ENCODE results near the gene CHCHD6. TPM values are rescaled to one million over a fixed set of nuclear protein-coding genes. Genes with fewer than 3 reads are reported as not detected.

CHCHD6 gene
- total RNA-seq, 3 donors from 2014 or later, result 5.9 to 9.8 (median 6.5) TPM

GRCh38 chr3:126732281-126733060, 28.4 kb downstream of the CHCHD6 start:
- ATAC-seq (no peak), DNase-seq (no peak)
- TF ChIP-seq, protein P1, sequence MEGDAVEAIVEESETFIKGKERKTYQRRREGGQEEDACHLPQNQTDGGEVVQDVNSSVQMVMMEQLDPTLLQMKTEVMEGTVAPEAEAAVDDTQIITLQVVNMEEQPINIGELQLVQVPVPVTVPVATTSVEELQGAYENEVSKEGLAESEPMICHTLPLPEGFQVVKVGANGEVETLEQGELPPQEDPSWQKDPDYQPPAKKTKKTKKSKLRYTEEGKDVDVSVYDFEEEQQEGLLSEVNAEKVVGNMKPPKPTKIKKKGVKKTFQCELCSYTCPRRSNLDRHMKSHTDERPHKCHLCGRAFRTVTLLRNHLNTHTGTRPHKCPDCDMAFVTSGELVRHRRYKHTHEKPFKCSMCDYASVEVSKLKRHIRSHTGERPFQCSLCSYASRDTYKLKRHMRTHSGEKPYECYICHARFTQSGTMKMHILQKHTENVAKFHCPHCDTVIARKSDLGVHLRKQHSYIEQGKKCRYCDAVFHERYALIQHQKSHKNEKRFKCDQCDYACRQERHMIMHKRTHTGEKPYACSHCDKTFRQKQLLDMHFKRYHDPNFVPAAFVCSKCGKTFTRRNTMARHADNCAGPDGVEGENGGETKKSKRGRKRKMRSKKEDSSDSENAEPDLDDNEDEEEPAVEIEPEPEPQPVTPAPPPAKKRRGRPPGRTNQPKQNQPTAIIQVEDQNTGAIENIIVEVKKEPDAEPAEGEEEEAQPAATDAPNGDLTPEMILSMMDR (IDR thresholded peaks at IDR 0.05), result no peak
- Histone ChIP-seq H3K9me3 (no peaks in the 10 kb centered on the region), H3K36me3 (ENCODE audit: low read depth) (no peaks in the 10 kb centered on the region), H3K4me1 (ENCODE audit: low read depth) (no peaks in the 10 kb centered on the region), H3K4me3 (no peak overlapping the region)
- intact Hi-C loops (cut with DNase I, micrococcal nuclease), result no loop called here

GRCh38 chr3:126733061-126733430, 29.0 kb downstream of the CHCHD6 start:
- ATAC-seq (no peak), DNase-seq (no peak)
- no peaks in the 10 kb centered on the region for H3K4me1 ChIP-seq (ENCODE audit: low read depth)
- no peak overlapping the region for H3K4me3 ChIP-seq
- intact Hi-C loops (cut with DNase I, micrococcal nuclease), result no loop called here
- H3K9me3 ChIP-seq, result no peaks in the 10 kb centered on the region
- TF ChIP-seq, protein P1 (IDR thresholded peaks at IDR 0.05), result no peak
- H3K36me3 ChIP-seq (ENCODE audit: low read depth), result no peaks in the 10 kb centered on the region

GRCh38 chr3:126734106-126734723, 30.2 kb downstream of the CHCHD6 start:
- H3K4me3 ChIP-seq, result no peak overlapping the region
- no peaks in the 10 kb centered on the region for H3K4me1 ChIP-seq (ENCODE audit: low read depth)
- TF ChIP-seq, protein P1 (IDR thresholded peaks at IDR 0.05), result no peak
- no peaks in the 10 kb centered on the region for H3K36me3 ChIP-seq (ENCODE audit: low read depth)
- H3K9me3 ChIP-seq, result no peaks in the 10 kb centered on the region
- DNase-seq (no peak), ATAC-seq (peak; percentile 29)
- intact Hi-C loops (cut with DNase I, micrococcal nuclease), result no loop called here

- intact Hi-C loops (cut with DNase I, micrococcal nuclease), result no loop called here
- Histone ChIP-seq H3K9me3 (no peaks in the 10 kb centered on the region), H3K4me3 (no peak overlapping the region), H3K4me1 (ENCODE audit: low read depth) (no peaks in the 10 kb centered on the region), H3K36me3 (ENCODE audit: low read depth) (no peaks in the 10 kb centered on the region)
- TF ChIP-seq, protein P1 (IDR thresholded peaks at IDR 0.05), result no peak
- ATAC-seq, result no peak
- no peak for DNase-seq
Measured at GRCh38 chr3:126737527-126737926, 33.5 kb downstream of the CHCHD6 start.

DNA sequence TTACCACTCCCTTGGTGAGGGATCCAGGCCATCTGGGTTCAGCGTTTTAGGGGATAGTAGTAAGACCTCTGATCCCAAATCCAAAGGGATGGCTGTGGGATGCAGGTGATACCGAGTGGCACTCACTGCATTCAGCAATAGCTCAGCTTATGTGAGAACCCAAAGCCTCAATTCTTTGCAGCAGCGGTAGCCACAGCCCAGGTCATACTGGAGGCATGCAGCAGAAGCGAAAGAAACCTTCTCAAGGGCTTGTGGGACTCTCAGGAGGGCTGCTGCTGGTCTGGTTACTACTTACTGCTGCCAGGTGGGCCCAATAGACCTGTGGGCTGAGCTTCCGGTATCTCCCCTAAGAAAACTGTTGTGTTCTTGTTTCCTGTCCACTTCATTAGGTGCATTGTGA, 38.0 kb downstream of the CHCHD6 start:
- DNase-seq (no peak), ATAC-seq (no peak)
- H3K4me3 ChIP-seq, result no peak overlapping the region
- no peaks in the 10 kb centered on the region for H3K9me3 ChIP-seq
- no peaks in the 10 kb centered on the region for H3K36me3 ChIP-seq (ENCODE audit: low read depth)
- intact Hi-C loops (cut with DNase I, micrococcal nuclease), result loop anchor here in 1 of 2 donors (10.0 kb wide), 1 partner anchor 803 kb away; no protein-coding TSS in a partner anchor
- TF ChIP-seq, protein P1 (IDR thresholded peaks at IDR 0.05), result no peak
- H3K4me1 ChIP-seq (ENCODE audit: low read depth), result peaks cover 4% of the 10 kb centered on the region
